Endometrial microvascular endothelial cells (primary cell): ENCODE measurements around the gene L3MBTL2. TPM values are rescaled to one million over a fixed set of nuclear protein-coding genes. Genes with fewer than 3 reads are reported as not detected.
"Not testable (repeated sequence)": the region's sequence is repeated elsewhere in the genome, so short reads cannot be mapped to it uniquely, and the experiment has no call there.

ENCODE experiments used
- in situ Hi-C: cut with HindIII; loops from 2 replicates; pipeline ENCODE4 v1.10.0; 2017; ENCODE audit warnings: low sequenced_read_pairs, low pct_unique_long_range_greater_than_20kb; ENCODE audit errors: inconsistent ontology term
- total RNA-seq: library from RNA; depleted of rRNA; stranded (reverse); fragments of >200 nt; gene quantifications from one replicate; pipeline ENCODE4 v1.2.3, GENCODE V29; 2015; ENCODE audit errors: inconsistent ontology term

The L3MBTL2 gene
- total RNA-seq, 1 donor from 2014 or later = 46.8 TPM

DNA sequence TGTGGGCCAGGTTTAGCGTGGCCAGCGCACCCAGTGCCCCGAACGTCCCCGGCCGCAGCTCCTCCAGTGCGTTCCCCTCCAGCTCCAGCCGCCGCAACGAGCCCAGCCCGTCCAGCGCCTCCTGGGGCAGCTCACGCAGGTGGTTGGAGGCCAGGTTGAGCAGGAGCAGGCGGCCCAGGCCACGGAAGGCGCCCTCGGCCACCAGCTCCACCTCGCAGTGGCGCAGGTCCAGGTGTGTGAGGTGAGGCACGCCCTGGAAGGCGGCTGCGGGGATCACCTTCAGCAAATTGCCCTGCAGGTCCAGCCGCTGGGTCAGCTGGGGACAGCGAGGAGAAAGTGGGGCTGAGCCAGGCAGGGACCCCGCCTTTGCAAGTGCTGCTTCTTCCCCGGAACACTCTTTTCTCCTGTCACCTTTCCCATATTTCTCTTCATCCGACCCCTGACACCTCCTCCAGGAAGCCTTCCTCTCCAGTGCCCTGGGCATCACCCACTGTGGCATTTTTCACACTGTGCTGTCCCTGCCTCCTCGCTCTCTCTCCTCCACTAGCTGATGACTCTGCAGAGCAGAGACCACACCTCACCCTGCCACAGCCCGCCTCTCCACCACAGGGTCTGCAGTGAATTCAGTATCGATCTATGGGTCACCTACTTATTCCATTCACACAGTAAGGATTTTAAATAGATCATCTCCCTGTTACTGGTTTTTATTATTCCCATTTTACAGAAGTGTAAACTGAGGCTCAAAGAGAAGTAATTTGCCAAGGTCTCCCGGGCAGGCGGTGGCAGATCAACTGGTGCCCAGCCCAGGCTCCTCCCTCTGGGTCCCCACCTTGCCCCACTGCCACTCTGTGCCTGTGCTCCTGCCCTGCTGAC is 33.7 kb downstream of the L3MBTL2 start:
- in situ Hi-C loops = no loop called here

DNA sequence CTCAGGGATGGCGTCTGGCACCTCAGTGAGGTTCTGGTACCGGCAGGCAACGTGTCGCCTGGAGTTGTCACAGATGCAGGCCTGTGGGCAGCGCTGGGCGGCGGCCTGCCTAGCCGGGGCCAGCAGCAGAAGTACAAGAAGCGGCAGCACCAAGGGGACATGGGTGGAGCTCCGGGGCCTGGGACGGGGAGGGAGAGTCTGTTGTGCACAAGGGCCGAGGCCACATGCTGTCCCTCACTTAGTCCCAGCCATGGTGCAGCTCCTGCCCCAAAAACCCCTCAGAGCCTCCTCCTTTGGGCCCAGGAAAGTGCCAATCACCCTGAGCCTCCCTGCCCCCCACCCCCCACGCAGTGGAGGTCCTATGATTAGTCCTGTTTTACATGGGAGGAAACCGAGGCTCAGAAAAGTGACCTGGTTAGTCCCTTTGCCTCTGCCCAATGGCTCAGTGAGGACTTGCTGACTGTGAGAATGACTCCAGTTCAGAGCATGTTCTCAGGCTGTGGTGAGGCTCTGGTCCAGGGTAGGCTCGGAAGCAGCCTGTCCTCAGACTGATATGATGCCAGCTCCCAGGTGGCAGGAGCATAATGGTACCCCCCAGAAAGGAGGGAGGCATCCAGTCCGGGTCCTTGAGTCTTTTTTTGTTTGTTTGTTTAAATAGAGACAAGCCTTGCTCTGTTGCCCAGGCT is 34.5 kb downstream of the L3MBTL2 start:
- in situ Hi-C loops = no loop called here

DNA sequence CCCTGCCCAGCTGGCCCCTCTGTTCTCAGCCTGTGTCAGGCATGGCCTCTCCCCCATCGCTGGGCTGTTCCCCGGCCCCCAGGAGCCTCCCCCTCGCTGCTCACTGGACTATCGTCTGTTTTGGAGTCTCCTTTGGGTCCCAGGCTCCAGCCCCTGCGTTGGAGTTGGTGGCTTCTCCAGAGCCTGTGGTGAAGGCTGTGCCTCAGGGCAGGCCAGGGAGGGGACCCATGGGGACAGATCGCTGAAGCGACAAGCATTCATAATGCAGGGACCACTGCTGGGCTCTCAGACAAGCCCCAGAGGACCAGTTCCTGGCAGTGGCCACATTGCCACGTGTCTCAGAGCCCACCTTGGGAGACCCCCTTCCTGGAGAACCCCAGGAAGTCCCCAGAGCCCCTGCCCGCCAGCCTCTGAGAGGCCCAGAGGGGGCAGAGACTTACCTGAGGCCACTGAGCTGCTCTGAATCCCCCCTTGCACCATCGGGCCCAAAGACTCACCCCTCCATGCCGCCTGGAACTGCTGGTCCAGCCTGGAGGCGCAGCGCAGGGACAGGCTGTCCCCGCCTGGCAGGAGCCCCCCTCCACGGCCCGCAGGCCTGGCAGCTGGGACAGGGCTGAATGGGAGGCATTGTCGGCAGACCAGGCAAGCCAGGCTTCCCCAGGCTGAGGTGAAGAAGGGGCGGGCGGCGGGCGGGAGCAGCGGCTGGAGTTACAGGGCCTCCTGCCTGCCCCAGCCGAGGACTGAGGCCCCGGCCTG is 35.4 kb downstream of the L3MBTL2 start, which contains the start of gene CHADL:
CHADL (minus strand) TSS at position 555 of the 756 bp plus-strand sequence; CDS start at position 505, 50 bp downstream.
- in situ Hi-C loops = no loop called here

DNA sequence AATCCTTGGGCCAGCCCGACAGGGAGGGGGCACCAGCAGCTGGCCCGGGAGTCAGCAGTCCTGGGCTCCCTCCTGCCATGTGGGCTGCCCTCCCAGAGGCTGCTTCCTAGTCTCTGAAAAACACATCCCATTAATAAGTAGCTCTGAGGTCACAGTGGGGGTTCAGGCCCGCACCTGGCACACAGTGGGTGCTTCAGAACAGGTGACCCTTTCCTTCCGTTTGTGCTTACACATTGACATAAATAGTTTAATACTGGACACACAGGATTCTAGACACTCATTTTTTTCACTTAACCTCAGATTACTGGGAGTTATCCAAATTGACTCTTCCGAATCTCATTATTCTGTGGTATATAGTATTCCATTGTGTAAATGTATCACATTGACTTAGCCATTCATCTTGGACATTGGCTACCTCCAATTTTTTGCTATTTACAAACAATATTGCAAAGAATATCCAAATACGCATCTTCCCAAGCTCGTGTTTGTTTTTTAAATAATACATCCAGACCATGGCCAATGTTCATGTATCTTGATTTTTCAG is 36.1 kb downstream of the L3MBTL2 start:
- in situ Hi-C loops = no loop called here

DNA sequence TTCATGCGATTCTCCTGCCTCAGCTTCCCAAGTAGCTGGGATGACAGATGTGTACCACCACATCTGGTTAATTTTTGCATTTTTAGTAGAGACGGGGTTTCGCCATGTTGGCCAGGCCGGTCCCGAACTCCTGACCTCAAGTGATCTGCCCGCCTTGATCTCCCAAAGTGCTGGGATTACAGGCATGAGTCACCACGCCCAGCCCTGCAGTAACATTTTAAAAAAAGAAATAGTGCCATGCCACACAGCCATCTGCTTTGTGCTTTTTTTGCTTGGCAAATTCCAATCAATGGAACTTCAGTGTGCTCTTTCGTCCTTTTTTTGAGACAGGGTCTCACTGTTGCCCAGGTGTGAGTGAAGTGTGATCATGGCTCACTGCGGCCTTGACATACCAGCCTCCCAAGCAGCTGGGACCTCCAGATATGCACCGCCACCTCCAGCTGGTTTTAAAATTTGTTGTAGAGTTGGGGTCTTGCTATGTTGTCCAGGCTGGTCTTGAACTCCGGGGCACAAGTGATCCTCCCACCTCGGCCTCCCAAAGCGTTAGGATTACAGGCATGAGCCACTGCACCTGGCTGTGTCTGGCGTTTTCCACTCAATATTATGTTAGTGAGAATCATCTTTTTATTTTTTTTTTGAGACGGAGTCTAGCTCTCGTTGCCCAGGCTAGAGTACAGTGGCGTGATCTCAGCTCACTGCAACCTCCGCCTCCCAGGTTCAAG is 37.4 kb downstream of the L3MBTL2 start:
- in situ Hi-C loops = no loop called here

DNA sequence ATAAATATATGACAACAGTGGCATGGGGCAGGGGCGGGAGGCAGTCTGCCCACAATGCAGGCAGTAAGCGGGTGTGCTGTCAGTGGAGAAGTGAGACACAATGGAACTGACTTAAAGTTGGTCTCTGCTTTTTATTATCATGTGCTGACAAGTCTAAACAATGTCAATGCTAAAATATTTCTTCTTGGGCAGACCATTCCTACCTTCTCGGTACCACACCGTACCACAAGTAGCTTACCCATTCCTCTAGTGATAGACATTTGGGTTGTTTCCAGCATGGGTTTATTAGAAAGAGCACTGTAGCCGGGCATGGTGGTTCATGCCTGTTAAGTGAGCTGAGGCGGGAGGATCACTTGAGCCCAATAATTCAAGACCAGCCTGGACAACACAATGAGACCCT is 38.2 kb downstream of the L3MBTL2 start:
- in situ Hi-C loops = no loop called here

DNA sequence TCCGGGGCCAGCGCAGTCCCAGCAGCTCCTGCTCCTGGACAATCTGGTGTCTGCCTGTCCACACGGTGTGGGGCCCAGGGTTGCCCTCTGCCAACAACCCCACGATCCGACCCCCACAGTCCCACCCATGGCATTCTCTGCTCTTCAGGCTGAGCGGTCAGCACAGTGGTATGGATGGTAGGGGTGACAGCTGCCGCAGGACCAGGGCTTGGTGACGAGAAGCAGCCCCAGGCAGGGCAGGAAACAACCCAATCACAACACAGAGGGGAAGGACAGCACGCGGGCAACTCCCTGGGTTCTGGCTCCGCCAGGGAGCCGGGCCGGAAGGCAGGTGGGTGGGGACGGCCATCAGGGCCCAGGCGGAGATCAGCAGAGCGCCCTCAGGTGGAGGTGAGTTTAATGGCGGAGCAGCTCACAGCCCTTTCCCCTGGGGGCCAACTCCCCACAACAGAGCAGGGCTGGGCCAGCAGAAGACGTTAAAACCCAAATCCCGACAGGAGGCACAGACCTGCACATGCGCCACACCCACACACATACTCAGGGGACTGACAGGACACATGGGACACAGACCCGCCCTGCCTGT is 40.9 kb downstream of the L3MBTL2 start:
- in situ Hi-C loops = no loop called here

DNA sequence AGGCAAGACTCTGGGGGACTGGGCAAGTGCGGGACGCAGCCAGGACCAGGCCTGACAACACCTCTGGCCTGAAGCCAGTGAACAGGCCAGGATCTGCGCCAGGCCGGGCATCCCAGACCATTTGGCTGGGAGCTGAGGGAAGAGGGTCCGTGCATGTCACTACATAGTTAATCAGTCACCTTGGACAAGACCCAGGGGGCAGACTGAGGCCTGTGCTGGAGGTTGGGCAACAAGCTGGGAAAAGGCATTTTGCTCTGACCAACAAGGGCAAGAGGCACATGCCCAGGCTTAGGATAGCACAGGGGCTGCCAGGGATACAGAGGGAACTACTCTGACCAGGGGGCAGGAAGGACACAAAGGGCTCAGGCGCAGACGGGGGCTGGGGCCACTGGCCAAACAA is 42.6 kb downstream of the L3MBTL2 start:
- in situ Hi-C loops = no loop called here

DNA sequence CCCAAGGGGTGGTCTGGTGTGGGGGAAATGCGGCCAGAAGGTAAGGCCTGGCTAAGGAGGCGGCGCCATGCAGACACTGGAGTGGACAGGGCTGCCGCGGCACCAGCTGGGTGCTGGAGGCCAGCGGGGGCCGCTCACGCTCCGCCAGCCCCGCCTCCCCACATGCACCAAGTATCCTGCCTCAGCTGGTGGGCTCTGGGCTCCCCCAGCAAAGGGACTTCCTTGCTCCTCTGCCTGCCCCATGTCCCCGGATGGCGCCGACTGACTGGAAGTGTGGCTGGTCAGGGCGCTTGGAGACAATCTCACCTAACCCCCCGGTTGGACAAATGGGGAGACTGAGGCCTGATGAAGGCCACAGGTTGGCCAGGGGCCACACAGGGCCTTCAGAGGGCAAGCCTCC is 43.2 kb downstream of the L3MBTL2 start:
- in situ Hi-C loops = no loop called here

DNA sequence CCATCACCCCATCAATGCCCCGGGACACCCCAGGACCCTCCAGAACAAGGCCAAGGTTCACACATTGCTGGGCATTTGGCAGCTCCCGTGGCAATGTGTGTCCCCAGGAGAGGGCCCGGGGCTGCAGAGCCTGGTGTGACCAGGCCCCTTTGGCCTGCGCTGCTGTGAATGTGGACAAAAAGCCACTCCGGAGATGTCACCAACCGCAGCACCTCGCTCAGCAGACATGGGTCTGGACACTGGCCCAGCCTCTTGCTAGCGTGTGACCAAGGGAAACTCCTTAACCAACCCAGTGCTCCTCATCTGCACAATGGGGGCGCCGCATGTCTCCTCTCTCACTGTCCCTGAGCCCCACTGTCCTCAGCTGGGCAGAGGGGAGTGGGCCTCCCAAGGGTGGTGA is 43.6 kb downstream of the L3MBTL2 start:
- in situ Hi-C loops = no loop called here

DNA sequence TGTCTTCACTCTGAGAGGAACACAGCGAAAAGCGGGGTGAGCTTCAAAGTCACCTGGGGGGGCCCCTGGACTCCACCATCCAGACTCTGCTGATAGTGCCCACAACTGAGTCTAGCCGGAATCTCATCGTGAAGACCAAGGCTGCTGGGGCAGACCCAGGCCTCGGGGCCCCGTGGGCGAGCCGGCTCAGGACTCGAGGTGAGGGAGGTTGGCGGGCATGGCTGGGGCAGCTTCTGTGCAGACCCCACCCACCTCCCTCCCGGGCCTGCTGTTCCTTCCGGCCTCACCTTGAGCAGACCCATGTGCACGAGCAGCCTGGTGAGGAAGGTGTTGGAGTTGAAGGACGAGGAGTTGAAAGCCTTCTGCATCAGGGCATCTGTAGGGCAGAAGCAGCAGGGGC is 44.3 kb downstream of the L3MBTL2 start:
- in situ Hi-C loops = no loop called here

DNA sequence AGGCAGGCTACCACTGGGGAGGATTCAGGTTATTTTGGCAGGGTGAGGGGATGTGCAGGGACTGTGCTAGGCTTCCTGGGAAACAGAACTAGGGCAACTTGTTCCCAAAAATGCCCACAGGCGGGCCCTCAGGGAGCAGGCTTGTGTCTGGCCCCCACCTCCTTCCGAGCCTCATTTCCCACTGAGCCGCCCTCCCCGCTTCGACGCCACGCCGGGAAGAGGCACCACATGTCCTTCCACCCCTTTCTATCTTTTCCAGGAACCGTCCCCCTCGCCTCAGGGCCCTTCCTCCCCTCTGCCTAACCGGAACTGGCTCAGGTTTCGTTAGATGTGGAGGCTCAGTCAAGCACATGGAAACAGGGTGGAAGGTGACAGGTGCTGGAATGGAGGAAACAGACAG is 45.0 kb downstream of the L3MBTL2 start:
- in situ Hi-C loops = no loop called here

DNA sequence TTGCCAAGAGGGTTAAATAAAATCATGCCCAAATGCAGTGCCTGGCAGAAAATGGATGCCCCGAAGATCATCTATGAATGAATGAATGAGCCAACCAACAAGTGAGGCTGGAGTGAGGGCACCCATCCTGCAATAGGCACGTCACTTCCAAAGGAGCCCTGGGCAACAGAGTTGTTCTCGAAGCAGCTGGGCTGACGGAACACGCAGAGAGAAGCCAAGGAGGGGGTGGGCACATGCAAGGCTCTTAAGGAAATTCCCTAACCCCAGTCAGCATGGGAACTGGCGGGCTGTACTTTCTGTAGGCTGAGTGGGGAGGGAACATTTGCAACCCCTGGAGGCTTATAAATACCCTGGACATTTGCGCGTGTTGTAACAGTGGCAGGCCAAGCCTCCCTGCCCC is 47.3 kb downstream of the L3MBTL2 start:
- in situ Hi-C loops = no loop called here

DNA sequence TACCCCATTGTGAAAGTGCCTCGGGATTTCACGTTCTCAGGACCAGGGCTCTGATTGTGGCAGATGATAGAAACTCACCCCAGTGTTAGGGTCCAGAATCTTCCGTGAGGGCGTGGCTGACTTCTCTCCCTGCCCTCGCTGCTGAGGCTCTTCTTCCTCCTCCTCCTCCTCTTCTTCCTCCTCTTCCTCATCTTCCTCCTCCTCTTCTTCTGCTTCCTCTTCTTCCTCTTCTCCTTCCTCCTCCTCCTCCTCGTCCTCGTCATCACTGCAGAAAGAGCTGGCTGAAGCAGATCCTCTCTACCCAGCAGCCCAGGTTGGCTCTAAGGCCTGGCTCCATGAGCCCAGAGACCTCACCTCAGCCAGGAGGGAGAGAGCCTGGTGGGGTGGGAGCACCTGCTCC is 49.1 kb downstream of the L3MBTL2 start:
- in situ Hi-C loops = no loop called here

DNA sequence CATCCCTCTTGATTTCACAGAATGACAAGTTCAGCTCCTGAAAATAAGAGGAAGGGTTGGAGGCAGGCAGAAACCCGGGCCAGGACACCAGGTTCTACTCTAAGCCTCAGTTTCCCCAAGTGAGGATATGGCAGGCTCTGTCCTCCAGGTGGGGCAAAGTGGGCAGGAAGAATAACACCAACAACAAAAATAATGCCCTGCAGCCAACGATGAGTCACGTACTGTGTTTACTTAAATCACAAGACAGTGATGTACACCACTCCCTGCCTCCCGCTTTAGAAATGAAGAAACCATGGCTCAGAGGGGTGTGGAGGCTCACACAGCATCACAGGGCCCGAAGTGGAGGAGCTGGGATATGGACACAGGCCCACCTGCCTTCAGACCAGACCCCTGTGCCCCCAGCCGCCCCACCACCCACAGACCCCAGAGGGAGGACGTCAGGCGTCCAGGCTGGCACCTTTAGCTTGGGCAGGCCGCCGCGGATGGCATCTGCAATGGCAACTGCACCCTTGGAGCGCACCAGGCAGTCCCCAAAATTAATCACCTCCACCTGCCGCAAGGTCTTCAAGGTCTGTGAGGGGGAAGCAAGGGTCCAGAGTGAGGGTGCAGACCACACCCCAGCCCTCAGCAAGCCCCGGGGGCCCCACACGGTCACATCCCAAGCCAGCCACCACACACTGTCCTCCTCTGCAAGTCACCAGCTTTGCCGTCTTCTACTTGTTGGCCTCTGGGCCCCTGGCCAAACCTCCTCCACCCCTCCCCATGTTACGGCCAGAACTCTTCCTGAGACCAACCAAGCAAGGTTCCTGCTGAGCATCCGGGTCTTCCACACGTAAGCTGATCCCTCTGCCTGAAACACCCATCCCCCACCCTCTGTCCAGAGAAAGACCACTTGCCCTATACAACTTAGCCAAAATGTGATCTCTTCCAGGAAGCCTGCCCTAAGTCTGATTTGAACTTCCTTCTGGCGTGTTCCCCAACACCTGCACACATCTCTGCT is 51.4 kb downstream of the L3MBTL2 start:
- in situ Hi-C loops = no loop called here

DNA sequence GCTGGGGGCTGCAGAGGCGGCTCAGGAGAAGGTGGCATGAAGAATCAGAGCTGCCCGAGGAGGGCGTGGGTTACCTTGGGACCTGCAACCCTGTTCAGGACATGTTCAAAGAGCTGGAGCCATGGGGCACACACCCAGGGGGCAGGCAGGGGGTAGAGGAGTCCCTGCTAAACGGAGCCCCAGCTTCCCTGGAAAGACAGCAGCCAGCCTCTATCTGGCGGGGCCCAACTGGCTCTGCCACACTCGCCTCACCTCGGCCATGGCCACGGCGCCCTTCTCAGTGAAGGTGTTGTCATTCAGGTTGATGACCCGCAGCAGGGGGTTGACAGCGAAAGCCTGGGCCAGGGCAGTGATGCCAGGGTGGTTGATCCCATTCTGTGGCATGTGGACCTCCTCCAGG is 52.6 kb downstream of the L3MBTL2 start:
- in situ Hi-C loops = no loop called here

DNA sequence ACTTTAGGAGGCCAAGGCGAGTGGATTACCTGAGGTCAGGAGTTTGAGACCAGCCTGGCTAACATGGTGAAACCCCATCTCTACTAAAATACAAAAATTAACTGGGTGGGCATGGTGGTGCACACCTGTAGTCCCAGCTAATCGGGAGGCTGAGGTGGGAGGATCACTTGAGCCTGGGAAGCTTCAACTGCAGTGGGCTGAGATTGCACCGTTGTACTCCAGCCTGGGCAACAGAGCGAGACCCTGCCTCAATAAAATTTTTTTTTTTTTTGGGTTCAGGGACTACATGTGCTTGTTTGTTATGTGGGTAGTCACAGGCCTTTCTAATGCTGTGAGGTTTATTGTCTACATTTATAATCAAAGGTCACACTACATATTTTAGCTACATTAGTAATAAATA is 54.6 kb downstream of the L3MBTL2 start:
- in situ Hi-C loops = not testable (repeated sequence)
